Measurements from ENCODE around the gene SLC1A4.
"Not testable (repeated sequence)": the region's sequence is repeated elsewhere in the genome, so short reads cannot be mapped to it uniquely, and the experiment has no call there.

Gene SLC1A4

GRCh38 chr2:64966017-64966416 is 23.2 kb upstream of the SLC1A4 start:
- DNase-seq, result no peak

DNA sequence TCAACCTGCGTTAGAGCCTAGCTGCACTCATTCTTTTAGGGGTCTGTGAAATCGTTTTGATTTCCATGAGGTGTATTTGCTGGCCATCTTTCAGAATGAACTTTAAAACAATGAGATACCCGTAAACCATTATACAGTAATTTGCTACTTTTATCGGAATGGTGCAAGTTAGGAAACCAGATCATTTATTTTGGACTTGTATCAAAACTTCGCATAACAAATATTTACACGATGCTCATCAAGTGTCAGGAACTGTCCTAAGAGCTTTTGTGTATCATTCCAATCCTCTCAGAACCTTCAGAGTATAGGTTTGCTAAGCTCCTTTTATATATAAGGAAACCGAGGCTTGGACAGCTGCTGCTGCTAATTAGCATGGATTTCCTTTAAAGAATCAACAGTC is 22.4 kb upstream of the SLC1A4 start:
- DNase-seq, result no peak

DNA sequence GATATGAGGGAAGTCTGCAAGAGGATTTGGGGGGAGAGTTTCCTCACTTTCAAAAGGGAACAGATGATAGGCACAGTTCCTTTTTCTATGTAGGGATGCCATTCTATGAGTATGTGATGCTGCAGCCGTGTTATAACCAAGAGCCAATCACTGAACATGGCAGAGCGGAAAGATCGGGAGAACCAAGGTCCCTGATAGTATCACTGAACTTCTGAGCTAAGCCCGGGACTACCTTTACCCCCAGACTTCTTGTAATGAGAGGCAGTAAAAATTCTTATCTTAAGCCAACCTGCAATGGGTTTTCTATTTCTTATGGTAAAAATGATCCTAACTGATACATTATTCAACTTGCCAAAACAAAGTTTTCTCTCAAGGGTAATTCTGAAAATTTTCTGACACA is 21.6 kb upstream of the SLC1A4 start:
- DNase-seq, result no peak

DNA sequence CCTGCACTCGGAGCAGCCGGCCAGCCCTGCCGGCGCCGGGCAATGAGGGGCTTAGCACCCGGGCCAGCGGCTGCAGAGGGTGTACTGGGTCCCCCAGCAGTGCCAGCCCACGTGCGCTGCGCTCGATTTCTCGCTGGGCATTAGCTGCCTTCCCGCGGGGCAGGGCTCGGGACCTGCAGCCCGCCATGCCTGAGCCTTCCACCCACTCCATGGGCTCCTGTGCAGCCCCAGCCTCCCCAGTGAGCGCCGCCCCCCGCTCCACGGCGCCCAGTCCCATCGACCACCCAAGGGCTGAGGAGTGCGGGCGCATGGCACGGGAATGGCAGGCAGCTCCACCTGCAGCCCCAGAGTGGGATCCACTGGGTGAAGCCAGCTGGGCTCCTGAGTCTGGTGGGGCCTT is 20.1 kb upstream of the SLC1A4 start:
- DNase-seq, result not testable (repeated sequence)

GRCh38 chr2:64970495-64970894 is 18.7 kb upstream of the SLC1A4 start:
- DNase-seq, result no peak

- no peak for DNase-seq
Observed at GRCh38 chr2:64972426-64972825, 16.8 kb upstream of the SLC1A4 start.

DNA sequence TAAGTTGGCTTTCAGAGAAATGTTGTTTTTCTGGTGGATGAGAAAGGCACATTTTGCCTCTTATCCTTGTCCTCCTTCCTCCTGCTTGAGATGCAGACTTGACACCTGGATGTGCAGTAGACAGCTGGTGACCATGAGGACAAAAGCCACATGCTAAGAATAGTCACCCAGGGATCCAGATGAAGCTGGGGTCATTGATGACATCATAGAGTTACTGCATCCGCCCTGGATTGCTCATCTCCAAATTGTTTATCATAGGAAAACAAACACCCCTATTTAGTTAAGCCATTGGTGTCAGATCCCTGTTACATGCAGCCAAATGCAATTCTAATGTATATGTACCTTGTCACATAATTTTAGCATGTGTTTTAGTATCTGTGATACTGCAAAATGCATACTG is 16.3 kb upstream of the SLC1A4 start:
- no peak for DNase-seq

DNA sequence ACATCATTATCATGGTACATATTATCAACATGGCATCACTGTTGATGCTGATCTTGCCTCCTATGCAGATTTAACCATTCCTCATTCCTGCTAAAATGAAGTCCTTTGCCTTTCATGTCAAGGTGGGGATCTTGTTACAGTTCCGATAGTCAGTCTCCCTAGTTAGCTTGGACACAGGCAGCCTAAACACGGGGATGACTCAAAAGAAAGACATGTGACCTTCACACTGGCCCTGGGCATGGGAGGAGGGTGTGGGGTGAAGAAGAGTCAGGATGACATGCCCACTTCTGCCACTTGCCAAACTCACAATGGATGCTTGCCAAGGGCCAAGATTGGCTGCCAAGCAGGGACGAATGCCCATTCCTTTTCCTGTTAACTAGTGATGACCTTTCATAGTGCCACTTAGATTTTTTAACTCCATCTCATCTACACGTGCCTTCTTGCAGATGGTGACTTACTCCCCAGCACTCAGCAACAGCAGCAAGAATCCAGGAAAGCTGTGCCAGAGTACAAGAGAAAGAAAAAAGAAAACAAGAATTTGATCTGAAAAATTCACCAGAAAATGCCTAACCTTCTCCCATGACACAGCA is 13.9 kb upstream of the SLC1A4 start:
- no peak for DNase-seq

GRCh38 chr2:64976276-64976675 is 12.9 kb upstream of the SLC1A4 start:
- DNase-seq, result no peak

DNA sequence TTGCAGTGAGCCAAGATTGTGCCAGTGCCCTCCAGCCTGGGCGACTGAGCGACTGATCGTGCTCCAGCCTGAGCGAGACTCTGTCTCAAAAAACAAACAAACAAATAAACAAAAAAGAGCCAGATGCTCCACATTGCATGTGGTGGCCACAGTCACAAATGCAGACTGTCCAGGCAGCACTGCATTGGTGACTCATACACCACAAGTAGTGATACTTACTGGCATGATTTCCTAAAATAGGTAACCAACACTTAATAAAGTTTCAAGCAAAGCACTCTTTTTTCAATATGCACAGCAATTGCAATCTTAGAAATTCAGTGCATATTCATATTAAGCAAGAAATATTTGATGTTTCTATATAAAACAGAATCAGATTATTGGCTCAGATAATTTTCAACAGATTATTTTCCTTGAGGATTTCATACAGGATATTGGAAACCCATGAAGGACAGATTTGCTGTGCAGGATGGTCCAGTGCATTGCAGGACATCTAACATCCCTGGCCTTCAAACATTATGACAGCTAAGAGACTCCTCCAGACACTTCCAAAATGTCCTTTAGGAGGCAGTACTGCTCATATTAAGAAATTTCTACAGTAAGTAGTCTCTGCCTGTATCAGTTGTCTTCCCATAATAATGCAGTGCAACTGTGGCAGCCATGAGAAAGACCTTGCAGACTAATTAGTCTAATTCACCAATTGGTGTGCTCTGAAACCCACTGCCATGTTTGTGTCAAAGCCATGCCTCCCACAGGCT is 10.5 kb upstream of the SLC1A4 start:
- no peak for DNase-seq

- no peak for DNase-seq
Observed at GRCh38 chr2:64979744-64980143, 9.5 kb upstream of the SLC1A4 start.

GRCh38 chr2:64980183-64980582 is 9.0 kb upstream of the SLC1A4 start:
- DNase-seq, result no peak

DNA sequence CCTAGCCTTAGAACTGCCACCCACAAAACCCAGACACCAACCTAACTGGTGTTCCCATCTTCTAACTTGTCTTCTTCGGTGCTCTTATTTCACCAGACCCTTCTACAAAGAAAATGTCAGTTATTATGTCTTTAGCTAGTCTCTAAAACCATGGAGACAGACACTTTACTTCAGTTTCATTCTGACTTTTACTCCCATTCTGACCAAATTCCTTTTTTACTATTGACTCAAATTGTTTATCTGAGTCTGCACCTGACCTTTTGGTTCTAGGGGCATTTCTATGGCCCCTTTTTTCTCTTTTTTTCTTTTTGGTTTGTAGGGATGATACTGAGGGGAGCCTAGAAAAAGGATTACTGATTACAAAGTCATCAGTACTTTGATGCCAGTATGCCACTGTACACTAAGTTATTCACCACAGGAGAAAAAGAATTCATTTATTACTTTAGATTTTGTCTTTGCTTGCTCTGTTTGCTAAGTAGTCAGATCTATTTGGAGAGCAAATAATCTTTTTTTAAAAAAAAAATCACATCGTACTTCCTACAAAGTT is 6.8 kb upstream of the SLC1A4 start:
- DNase-seq, result no peak

- DNase-seq, result no peak
Observed at GRCh38 chr2:64982932-64983331, 6.3 kb upstream of the SLC1A4 start.

DNA sequence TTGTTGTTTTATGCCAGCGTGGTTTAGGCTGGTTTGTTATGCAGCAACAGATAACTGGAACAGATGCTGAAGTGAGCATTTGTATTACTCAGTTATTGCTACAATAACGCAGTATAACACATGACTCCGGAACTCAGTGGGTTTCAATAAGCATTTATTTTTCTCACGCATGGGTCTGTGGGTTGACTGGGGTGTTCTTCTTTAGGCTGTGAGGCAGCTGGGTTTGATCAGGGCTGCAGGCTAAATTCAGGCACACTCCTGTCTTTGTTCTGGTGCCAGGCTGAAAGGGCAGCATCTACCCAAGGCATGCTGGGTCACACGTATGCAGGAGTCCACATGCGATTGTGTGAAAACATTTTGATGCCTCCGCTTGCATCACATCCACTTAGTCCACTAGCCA is 3.8 kb upstream of the SLC1A4 start:
- no peak for DNase-seq

GRCh38 chr2:64987001-64987955 is 1.9 kb upstream of the SLC1A4 start:
- no peak for DNase-seq

DNA sequence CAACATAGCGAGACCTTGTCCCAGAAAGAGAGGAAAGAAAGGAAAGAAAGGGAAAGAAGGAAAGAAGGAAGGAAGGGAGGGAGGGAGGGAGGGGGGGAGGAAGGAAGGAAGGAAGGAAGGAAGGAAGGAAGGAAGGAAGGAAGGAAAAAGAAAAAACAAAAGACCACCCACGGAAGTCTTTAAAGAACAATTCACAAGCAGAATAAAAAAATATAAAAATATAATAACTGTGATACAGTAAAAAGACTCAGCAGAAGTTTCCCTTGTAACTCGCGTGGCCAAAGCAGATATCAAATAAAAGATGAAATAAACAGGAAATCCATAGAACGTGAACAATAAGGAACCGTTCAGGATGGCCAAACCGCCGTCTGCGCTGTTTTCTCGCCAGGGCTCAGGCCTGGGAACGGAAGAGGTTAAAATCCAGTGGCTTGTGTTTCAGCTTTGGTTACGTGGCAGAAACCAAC is 1.2 kb upstream of the SLC1A4 start:
- DNase-seq, result no peak

GRCh38 chr2:64988420-64989125 is 626 bp upstream of the SLC1A4 start:
- DNase-seq, result peak; percentile 79

GRCh38 chr2:64989982-64990614 is 899 bp downstream of the SLC1A4 start:
- peak; percentile 2 for DNase-seq

GRCh38 chr2:64990876-64991275 is 1.7 kb downstream of the SLC1A4 start:
- DNase-seq, result no peak

GRCh38 chr2:64992218-64992617 is 3.0 kb downstream of the SLC1A4 start:
- DNase-seq, result no peak

GRCh38 chr2:64992990-64993389 is 3.8 kb downstream of the SLC1A4 start:
- no peak for DNase-seq

Data from NCI-H2171 (cell line).